Tibial artery (tissue), 4 donors: ENCODE data around the gene PRKAG2.

ENCODE experiments used
- DNase-seq, 2 donors: peaks; one replicate each; pipeline ENCODE4 v3.0.0-alpha.2; 2019
- H3K27ac ChIP-seq, 2 donors: fragments of 200-600 bp; sonication (generic) in 1 of 2; 1 replicate in 1 of 2; 2 replicates in 1 of 2; pipeline ENCODE4 v1.5.1; 2018 to 2019; ENCODE audit warnings: mild to moderate bottlenecking in 1 of 2
- H3K27me3 ChIP-seq, 2 donors: fragments of 200-600 bp; sonication (generic) in 1 of 2; one replicate each; pipeline versions ENCODE4 v1.5.1 to v1.6.0; 2016 to 2019
- H3K36me3 ChIP-seq, 3 donors: fragments of 200-600 bp; sonication (generic) in 2 of 3; one replicate each; pipeline ENCODE4 v1.5.1; 2016 to 2019; ENCODE audit warnings: mild to moderate bottlenecking in 2 of 3
- H3K4me1 ChIP-seq, 4 donors: fragments of 200-600 bp; sonication (generic) in 2 of 4; 1 replicate in 3 of 4; 2 replicates in 1 of 4; pipeline ENCODE4 v1.5.1; 2016 to 2019
- H3K4me3 ChIP-seq, 2 donors: fragments of 200-600 bp; sonication (generic) in 1 of 2; 1 replicate in 1 of 2; 2 replicates in 1 of 2; pipeline ENCODE4 v1.5.1; 2018 to 2019; ENCODE audit warnings: mild to moderate bottlenecking in 2 of 2
- H3K9me3 ChIP-seq, 3 donors: fragments of 200-600 bp; sonication (generic) in 1 of 3; one replicate each; pipeline ENCODE4 v1.5.1; 2016 to 2019
- intact Hi-C: fragments of 100-400 bp; cut with DNase I; formaldehyde crosslinking; loops from one replicate; pipeline ENCODE4 v1.15.0; 2023; ENCODE audit warnings: low total_unique reads
- TF ChIP-seq, protein P1 (sequence below), 2 experiments: fragments of 200-600 bp in 1 of 2; fragments of 450-650 bp in 1 of 2; IDR thresholded peaks; one replicate each; pipeline ENCODE4 v1.5.1; 2017 to 2019; ENCODE audit warnings: antibody characterized with exemption in 2 of 2, mild to moderate bottlenecking in 1 of 2, moderate library complexity in 1 of 2

The PRKAG2 gene

DNA sequence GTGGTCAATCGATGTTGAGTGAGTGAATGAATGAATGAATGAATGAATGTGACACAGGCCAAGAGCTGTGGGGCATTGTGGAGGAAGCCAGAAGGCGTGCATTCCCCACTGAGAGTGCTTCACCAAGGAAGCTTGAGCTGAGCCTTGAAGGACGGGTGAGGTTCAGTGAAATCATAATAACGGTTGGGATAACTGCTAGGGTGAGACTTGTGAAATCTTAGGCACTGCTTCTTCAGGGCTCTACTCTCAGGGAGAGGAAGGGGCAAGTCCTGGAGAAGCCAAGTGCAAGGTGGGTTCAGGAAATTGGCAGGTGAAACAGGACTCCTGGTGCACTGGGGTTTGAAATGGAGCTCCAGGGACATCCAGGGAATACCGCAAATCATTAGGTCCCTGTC lies 23.7 kb upstream of the PRKAG2 start:
- Histone ChIP-seq H3K27me3 (peaks cover 0 to 81% of the 10 kb centered on the region in 2 donors), H3K4me3 (no peak overlapping the region), H3K4me1 (peaks cover 0 to 8% (median 0%) of the 10 kb centered on the region in 4 donors), H3K27ac (no peak overlapping the region), H3K9me3 (no peaks in the 10 kb centered on the region), H3K36me3 (no peaks in the 10 kb centered on the region)
- TF ChIP-seq, protein P1, sequence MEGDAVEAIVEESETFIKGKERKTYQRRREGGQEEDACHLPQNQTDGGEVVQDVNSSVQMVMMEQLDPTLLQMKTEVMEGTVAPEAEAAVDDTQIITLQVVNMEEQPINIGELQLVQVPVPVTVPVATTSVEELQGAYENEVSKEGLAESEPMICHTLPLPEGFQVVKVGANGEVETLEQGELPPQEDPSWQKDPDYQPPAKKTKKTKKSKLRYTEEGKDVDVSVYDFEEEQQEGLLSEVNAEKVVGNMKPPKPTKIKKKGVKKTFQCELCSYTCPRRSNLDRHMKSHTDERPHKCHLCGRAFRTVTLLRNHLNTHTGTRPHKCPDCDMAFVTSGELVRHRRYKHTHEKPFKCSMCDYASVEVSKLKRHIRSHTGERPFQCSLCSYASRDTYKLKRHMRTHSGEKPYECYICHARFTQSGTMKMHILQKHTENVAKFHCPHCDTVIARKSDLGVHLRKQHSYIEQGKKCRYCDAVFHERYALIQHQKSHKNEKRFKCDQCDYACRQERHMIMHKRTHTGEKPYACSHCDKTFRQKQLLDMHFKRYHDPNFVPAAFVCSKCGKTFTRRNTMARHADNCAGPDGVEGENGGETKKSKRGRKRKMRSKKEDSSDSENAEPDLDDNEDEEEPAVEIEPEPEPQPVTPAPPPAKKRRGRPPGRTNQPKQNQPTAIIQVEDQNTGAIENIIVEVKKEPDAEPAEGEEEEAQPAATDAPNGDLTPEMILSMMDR (IDR thresholded peaks at IDR 0.05) = no peak
- peak in 1 of 2 donors; percentile 21 for DNase-seq
- intact Hi-C loops = no loop called here

DNA sequence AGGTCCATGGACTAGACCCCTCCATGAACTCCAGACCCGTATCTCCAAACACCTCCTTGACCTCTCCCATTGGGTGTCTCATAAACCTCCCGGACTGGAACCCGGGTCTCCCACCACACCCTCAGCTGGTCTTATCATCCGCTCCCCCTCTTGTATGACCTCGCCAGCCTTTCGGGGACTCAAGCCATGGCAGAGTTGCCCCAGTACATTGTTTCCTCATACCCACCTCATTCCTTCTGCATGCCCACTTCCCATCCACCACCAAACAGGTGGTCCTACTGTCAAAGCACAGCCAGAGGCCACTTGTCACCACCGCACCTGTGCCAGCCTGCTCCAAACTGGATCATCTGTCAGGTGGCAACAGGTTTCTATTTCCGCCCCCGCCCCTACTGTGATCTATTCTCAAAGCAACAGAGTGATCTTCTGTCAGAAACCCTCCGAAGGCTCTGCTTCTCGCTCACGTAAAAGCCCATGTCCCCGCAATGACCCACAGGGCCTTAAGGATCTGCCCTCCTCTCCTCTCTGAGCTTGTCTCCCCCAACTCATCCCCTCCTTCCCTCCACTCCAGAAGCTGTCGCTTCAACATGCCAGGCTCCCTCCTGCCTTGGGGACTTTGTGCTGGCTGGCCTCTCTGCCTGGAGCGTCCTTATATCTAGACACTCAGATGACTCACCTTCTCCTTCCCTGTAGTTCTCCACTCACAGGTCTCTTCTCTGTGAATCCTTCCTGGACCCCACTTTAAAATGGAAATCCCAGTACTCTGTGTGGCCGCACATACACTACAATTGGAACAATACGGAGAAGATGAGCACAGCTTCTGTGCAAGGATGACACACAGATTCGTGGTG lies 22.8 kb upstream of the PRKAG2 start:
- Histone ChIP-seq H3K27ac (no peak overlapping the region), H3K9me3 (no peaks in the 10 kb centered on the region)
- DNase-seq = peak in 1 of 2 donors; percentile 37

DNA sequence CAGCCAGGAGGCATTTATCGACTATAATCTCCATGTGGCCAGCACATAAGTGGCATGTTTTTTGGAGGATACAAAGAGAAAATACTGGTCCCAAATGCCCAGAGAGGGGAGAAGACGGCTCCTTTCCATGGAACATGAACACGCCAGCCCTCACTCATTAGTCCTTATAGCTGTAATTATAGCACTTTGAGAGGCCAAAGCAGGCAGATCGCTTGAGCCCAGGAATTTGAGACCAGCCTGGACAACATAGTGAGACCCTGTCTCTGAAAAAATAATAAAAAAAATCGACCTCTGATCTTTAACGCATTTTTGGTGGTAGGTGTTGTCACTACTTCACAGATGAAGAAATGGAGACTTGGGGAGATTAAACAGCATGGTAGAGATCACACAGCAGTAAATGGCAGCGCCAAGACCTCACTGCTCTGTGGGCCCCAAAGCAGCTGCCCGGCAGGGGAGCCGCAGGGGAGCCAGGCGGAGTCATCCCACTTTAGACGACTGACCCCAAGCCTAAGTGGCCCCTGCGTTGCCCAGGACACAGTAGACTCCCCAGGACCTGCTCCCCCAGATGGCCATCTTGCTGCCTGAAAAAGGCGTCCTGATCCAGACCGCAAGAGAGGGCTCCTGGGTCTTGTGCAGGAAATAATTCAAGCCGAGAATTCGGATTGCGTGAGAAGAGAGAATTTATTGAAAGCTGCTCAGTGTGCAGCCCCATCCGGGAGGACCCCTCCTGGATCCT lies 21.2 kb upstream of the PRKAG2 start:
- Histone ChIP-seq H3K36me3 (no peaks in the 10 kb centered on the region), H3K27ac (no peak overlapping the region), H3K4me1 (peaks cover 0 to 8% (median 0%) of the 10 kb centered on the region in 4 donors), H3K4me3 (no peak overlapping the region), H3K27me3 (peaks cover 0 to 75% of the 10 kb centered on the region in 2 donors), H3K9me3 (no peaks in the 10 kb centered on the region)
- TF ChIP-seq, protein P1 (IDR thresholded peaks at IDR 0.05) = no peak
- intact Hi-C loops = no loop called here
- peak in 1 of 2 donors; percentile 33 for DNase-seq

More for the DNA sequence above, 22.8 kb upstream of the PRKAG2 start:
- no peak overlapping the region for H3K4me3 ChIP-seq
- H3K27me3 ChIP-seq = peaks cover 0 to 78% of the 10 kb centered on the region in 2 donors
- TF ChIP-seq, protein P1 (IDR thresholded peaks at IDR 0.05) = no peak
- peaks cover 0 to 8% (median 0%) of the 10 kb centered on the region in 4 donors for H3K4me1 ChIP-seq
- intact Hi-C loops = no loop called here
- no peaks in the 10 kb centered on the region for H3K36me3 ChIP-seq

DNA sequence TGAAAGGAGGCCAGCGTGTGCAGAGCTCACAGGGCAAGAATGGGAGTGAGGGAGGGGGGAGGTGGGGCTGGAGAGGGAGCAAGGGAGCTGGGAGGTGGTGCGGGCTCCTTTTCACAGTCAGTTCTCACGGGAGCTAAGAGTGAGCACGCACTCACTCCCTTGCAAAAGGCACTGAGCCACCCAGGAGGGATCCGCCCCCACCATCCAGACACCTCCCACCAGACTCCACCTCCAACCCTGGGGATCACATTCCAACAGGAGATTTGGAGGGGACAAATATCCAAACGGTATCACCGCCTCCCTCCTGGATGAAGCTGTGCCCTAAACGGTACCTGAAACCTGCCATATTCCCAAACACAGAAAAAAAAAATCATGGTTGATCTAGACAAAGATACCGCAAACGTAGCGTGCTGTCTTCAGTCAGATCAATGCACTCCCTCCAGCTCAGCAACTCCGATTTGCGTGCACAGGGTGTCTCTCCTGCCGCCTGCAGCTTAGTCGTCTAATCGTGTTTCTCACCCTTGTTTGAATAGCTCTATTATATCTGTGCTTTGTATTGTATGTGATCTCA lies 20.3 kb upstream of the PRKAG2 start:
- DNase-seq = peak in 1 of 2 donors; percentile 38
- no peaks in the 10 kb centered on the region for H3K36me3 ChIP-seq
- no peaks in the 10 kb centered on the region for H3K9me3 ChIP-seq
- TF ChIP-seq, protein P1 (IDR thresholded peaks at IDR 0.05) = no peak
- H3K4me1 ChIP-seq = peaks cover 0 to 8% (median 0%) of the 10 kb centered on the region in 4 donors
- no peak overlapping the region for H3K27ac ChIP-seq
- no peak overlapping the region for H3K4me3 ChIP-seq
- peaks cover 0 to 74% of the 10 kb centered on the region in 2 donors for H3K27me3 ChIP-seq
- intact Hi-C loops = no loop called here

DNA sequence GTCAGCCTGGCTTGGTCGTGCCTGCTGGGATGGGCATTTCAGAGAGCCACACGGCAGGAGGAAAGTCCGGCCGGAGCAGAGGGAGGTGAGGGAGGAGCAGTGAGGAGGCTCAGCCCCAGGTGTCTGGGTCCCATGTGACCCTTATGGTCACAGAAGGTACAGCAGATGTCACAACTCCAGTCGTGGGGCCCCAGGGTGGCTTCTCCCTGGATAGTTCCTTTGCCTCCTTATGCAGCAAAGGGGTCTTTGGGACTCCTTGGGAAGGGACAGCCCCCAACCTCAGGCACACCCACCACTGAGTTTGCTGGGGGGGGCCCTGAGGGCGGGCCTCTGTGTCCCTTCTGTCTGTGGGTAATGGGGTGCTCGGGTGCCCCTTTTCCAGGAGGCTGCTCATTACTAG lies 19.6 kb upstream of the PRKAG2 start:
- Histone ChIP-seq H3K4me3 (no peak overlapping the region), H3K27me3 (peaks cover 0 to 73% of the 10 kb centered on the region in 2 donors), H3K9me3 (no peaks in the 10 kb centered on the region), H3K36me3 (no peaks in the 10 kb centered on the region), H3K4me1 (peaks cover 0 to 8% (median 0%) of the 10 kb centered on the region in 4 donors), H3K27ac (no peak overlapping the region)
- DNase-seq = peak in 1 of 2 donors; percentile 38
- intact Hi-C loops = no loop called here
- TF ChIP-seq, protein P1 (IDR thresholded peaks at IDR 0.05) = no peak
